B cell (primary cell): ENCODE results near the gene PANK4. TPM values are rescaled to one million over a fixed set of nuclear protein-coding genes. Genes with fewer than 3 reads are reported as not detected.

Source experiments
- ATAC-seq: fragments of 200-7000 bp; cut with Tn5 transposase; one replicate; pipeline ENCODE4 v1.10.0; 2021; ENCODE audit warnings: low read depth, mild to moderate bottlenecking, moderate number of reproducible peaks, moderate library complexity
- CTCF ChIA-PET: fragments of 350-600 bp; sonication (Branson Sonifier 250); formaldehyde crosslinking; loops from one replicate; lab custom pipeline; 2021; ENCODE audit warnings: antibody characterized with exemption, inconsistent platforms; lab: Charles Lee
- POLR2A ChIA-PET: fragments of 350-600 bp; sonication (Branson Sonifier 250); formaldehyde crosslinking; loops from one replicate; lab custom pipeline; 2021; ENCODE audit warnings: antibody characterized with exemption; lab: Charles Lee
- DNase-seq: peaks from one replicate; pipeline ENCODE4 v3.0.0; 2013
- H2AFZ ChIP-seq: 2 replicates; pipeline ENCODE4 v1.6.1; 2012; ENCODE audit warnings: mild to moderate bottlenecking, low read depth, low read length; ENCODE audit not compliant: insufficient read depth, poor library complexity, severe bottlenecking
- H3K27ac ChIP-seq, 2 donors: 1 replicate in 1 of 2; 2 replicates in 1 of 2; pipeline ENCODE4 v1.5.1; 2012 to 2013; ENCODE audit warnings: low read length in 2 of 2, mild to moderate bottlenecking in 2 of 2, moderate library complexity in 1 of 2
- H3K27me3 ChIP-seq, 4 experiments: fragments of 200-600 bp in 1 of 4; sonication (generic) in 1 of 4; replicated peaks in 1 of 4; 1 replicate in 2 of 4; 2 replicates in 2 of 4; pipeline versions ENCODE4 v1.6.1 to v1.7.0; 2013 to 2016; ENCODE audit warnings: low read length in 3 of 4, mild to moderate bottlenecking in 2 of 4, mixed read lengths in 1 of 4, moderate library complexity in 1 of 4; ENCODE audit not compliant: insufficient read depth in 4 of 4, control insufficient read depth in 3 of 4; ENCODE audit errors: control extremely low read depth in 1 of 4
- H3K36me3 ChIP-seq, 2 experiments: replicated peaks in 1 of 2; 1 replicate in 1 of 2; 2 replicates in 1 of 2; pipeline versions ENCODE4 v1.6.1 to v1.7.1; 2013; ENCODE audit warnings: low read length in 1 of 2; ENCODE audit not compliant: insufficient read depth in 2 of 2, control insufficient read depth in 1 of 2; ENCODE audit errors: control extremely low read depth in 1 of 2, extremely low read depth in 1 of 2
- H3K4me1 ChIP-seq, 2 donors: fragments of 200-600 bp in 1 of 2; sonication (generic) in 1 of 2; 1 replicate in 1 of 2; 2 replicates in 1 of 2; pipeline versions ENCODE4 v1.5.1 to v1.6.1; 2013 to 2017; ENCODE audit warnings: low read length in 2 of 2; ENCODE audit not compliant: control insufficient read depth in 2 of 2, insufficient read depth in 2 of 2
- H3K4me2 ChIP-seq: replicated peaks from 2 replicates; pipeline ENCODE3; 2012; ENCODE audit warnings: mild to moderate bottlenecking, low read depth, low read length; ENCODE audit not compliant: poor library complexity, severe bottlenecking
- H3K4me3 ChIP-seq, 5 experiments: fragments of 200-600 bp in 1 of 5; sonication (generic) in 1 of 5; 1 replicate in 3 of 5; 2 replicates in 2 of 5; pipeline versions ENCODE4 v1.5.1 to v1.7.0; 2011 to 2016; ENCODE audit warnings: low read length in 4 of 5, mild to moderate bottlenecking in 4 of 5, low read depth in 2 of 5, control low read depth in 1 of 5, moderate library complexity in 1 of 5; ENCODE audit not compliant: insufficient read depth in 1 of 5; ENCODE audit errors: control extremely low read depth in 1 of 5, extremely low read depth in 1 of 5
- H3K79me2 ChIP-seq: fragments of 200-600 bp; sonication (generic); one replicate; pipeline ENCODE4 v1.6.0; 2016; ENCODE audit warnings: low read length; ENCODE audit not compliant: control insufficient read depth, insufficient read depth
- H3K9ac ChIP-seq: fragments of 200-600 bp; sonication (generic); 2 replicates; pipeline ENCODE4 v1.6.1; 2017; ENCODE audit warnings: mild to moderate bottlenecking, low read length, moderate library complexity
- H3K9me3 ChIP-seq, 3 donors: one replicate each; pipeline versions ENCODE4 v1.6.1 to v1.7.1; 2013; ENCODE audit warnings: low read length in 2 of 3; ENCODE audit not compliant: control insufficient read depth in 2 of 3, insufficient read depth in 1 of 3; ENCODE audit errors: control extremely low read depth in 1 of 3
- H4K20me1 ChIP-seq: 2 replicates; pipeline ENCODE4 v1.6.0; 2012; ENCODE audit warnings: mild to moderate bottlenecking, low read length; ENCODE audit not compliant: insufficient read depth, control insufficient read depth, poor library complexity, severe bottlenecking
- H3K27ac Mint-ChIP-seq: one replicate; pipeline ENCODE4 v1.8.0; 2021; ENCODE audit warnings: mixed read lengths
- H3K27me3 Mint-ChIP-seq: one replicate; pipeline ENCODE4 v1.8.0; 2021; ENCODE audit warnings: mixed read lengths
- H3K4me1 Mint-ChIP-seq: one replicate; pipeline ENCODE4 v1.8.0; 2021; ENCODE audit warnings: mixed read lengths
- H3K4me3 Mint-ChIP-seq: one replicate; pipeline ENCODE4 v1.8.0; 2021; ENCODE audit warnings: mixed read lengths
- H3K9me3 Mint-ChIP-seq: one replicate; pipeline ENCODE4 v1.8.0; 2022; ENCODE audit warnings: mixed read lengths; ENCODE audit not compliant: insufficient read depth
- CTCF ChIP-seq: fragments of 200-600 bp; IDR thresholded peaks from one replicate; pipeline ENCODE4 v1.8.0; 2022; ENCODE audit warnings: antibody characterized with exemption, mild to moderate bottlenecking
- EZH2 ChIP-seq: IDR thresholded peaks from 2 replicates; pipeline ENCODE4 v1.6.1; 2012; ENCODE audit warnings: borderline replicate concordance, low read depth, mild to moderate bottlenecking, moderate library complexity, low read length; ENCODE audit not compliant: insufficient read depth, poor library complexity, severe bottlenecking
- WGBS: methylation state at CpG from one replicate; pipeline ENCODE4 v1.1.5; 2013; ENCODE audit warnings: missing lambda C conversion rate; ENCODE audit not compliant: insufficient coverage; 5-methylcytosine and 5-hydroxymethylcytosine counted together
- intact Hi-C: fragments of 100-400 bp; cut with micrococcal nuclease; formaldehyde crosslinking; loops from one replicate; pipeline ENCODE4 v1.10.0; 2022
- polyA plus RNA-seq: library from polyadenylated mRNA; depleted of rRNA; stranded (reverse); fragments of >200 nt; gene quantifications from 2 replicates; pipeline ENCODE4 v1.2.3, GENCODE V29; 2012
- total RNA-seq, 2 donors: library from RNA; stranded (reverse); fragments of 120-200 nt in 1 of 2; gene quantifications; 1 replicate in 1 of 2; 2 replicates in 1 of 2; pipeline versions ENCODE4 v1.2.3 to v1.2.4, GENCODE V29; 2013 to 2022

The PANK4 gene
- total and polyA plus RNA-seq, 2 donors (not counting 1 experiment from before 2014, with no cell fraction given) = 38.0 to 80.5 TPM

GRCh38 chr1:2519729-2520128 lies 6.7 kb downstream of the PANK4 start:
- TF ChIP-seq EZH2 (no peak), CTCF (no peak)
- ChIA-PET POLR2A (no interaction called here), CTCF (interaction anchor here (0.9 to 1.0 kb wide), 2 partner anchors 22 to 267 kb away, joined by 3 read pairs; no protein-coding TSS in a partner anchor)
- H3K9me3 ChIP-seq = no peaks in the 10 kb centered on the region
- no peak overlapping the region for H3K4me3 ChIP-seq
- H2AFZ ChIP-seq = no peak overlapping the region
- no peak overlapping the region for H3K27ac ChIP-seq
- no peak overlapping the region for H3K4me3 Mint-ChIP-seq
- H3K79me2 ChIP-seq = peaks cover 66% of the 10 kb centered on the region
- no peak for ATAC-seq
- no peak for DNase-seq
- 96% methylated on average over 30 of the region's 30 CpGs for WGBS
- peaks cover 98% of the 10 kb centered on the region for H4K20me1 ChIP-seq
- H3K4me1 Mint-ChIP-seq = peaks cover 17% of the 10 kb centered on the region
- no peaks in the 10 kb centered on the region for H3K9me3 Mint-ChIP-seq
- intact Hi-C loops = no loop called here
- H3K9ac ChIP-seq = no peak overlapping the region
- H3K4me2 ChIP-seq = no peak overlapping the region
- H3K27me3 ChIP-seq = no peaks in the 10 kb centered on the region
- H3K36me3 ChIP-seq = peaks cover 0 to 61% of the 10 kb centered on the region in 2 experiments
- no peak overlapping the region for H3K27ac Mint-ChIP-seq
- H3K4me1 ChIP-seq = peaks cover 9 to 11% of the 10 kb centered on the region in 2 donors
- no peaks in the 10 kb centered on the region for H3K27me3 Mint-ChIP-seq

GRCh38 chr1:2519029-2519685 lies 7.2 kb downstream of the PANK4 start:
- no peak overlapping the region for H3K4me2 ChIP-seq
- TF ChIP-seq CTCF (no peak), EZH2 (no peak)
- Mint-ChIP-seq H3K4me3 (no peak overlapping the region), H3K4me1 (peaks cover 11% of the 10 kb centered on the region), H3K27ac (no peak overlapping the region), H3K27me3 (no peaks in the 10 kb centered on the region), H3K9me3 (no peaks in the 10 kb centered on the region)
- no peak overlapping the region for H3K27ac ChIP-seq
- intact Hi-C loops = no loop called here
- no peak overlapping the region for H3K4me3 ChIP-seq
- H2AFZ ChIP-seq = no peak overlapping the region
- DNase-seq (no peak), ATAC-seq (no peak)
- peaks cover 61% of the 10 kb centered on the region for H3K79me2 ChIP-seq
- H3K36me3 ChIP-seq = peaks cover 0 to 64% of the 10 kb centered on the region in 2 experiments
- ChIA-PET POLR2A (no interaction called here), CTCF (interaction anchor here (0.9 to 1.0 kb wide), 2 partner anchors 21 to 268 kb away, joined by 3 read pairs; no protein-coding TSS in a partner anchor)
- H3K27me3 ChIP-seq = no peaks in the 10 kb centered on the region
- WGBS = 92% methylated on average over 20 of the region's 25 CpGs
- H3K9me3 ChIP-seq = no peaks in the 10 kb centered on the region
- no peak overlapping the region for H3K9ac ChIP-seq
- H3K4me1 ChIP-seq = peaks cover 4 to 6% of the 10 kb centered on the region in 2 donors
- peaks cover 94% of the 10 kb centered on the region for H4K20me1 ChIP-seq
